ENCODE measurements around the gene OR51E1. TPM values are rescaled to one million over a fixed set of nuclear protein-coding genes. Genes with fewer than 3 reads are reported as not detected.

Gene OR51E1
- polyA plus RNA-seq, 3 donors = not detected

GRCh38 chr11:4611986-4612385 lies 31.8 kb upstream of the OR51E1 start:
- Histone ChIP-seq H3K79me2 (ENCODE audit: insufficient read depth, low read length) (no peaks in the 10 kb centered on the region), H3K9me3 (replicated peaks in 1 of 2; ENCODE audit: control insufficient read depth in 1 of 2, insufficient read depth in 1 of 2, low read length in 2 of 2) (no peaks in the 10 kb centered on the region), H3K4me2 (replicated peaks; ENCODE audit: extremely low read depth, low read length, poor library complexity, severe bottlenecking) (no peak overlapping the region), H2AFZ (ENCODE audit: insufficient read depth, low read depth, low read length, poor library complexity, severe bottlenecking) (no peak overlapping the region), H4K20me1 (ENCODE audit: insufficient read depth, low read length) (no peaks in the 10 kb centered on the region), H3K36me3 (replicated peaks in 1 of 2; ENCODE audit: control insufficient read depth in 1 of 2, insufficient read depth in 2 of 2, low read length in 2 of 2) (no peaks in the 10 kb centered on the region), H3K9ac (ENCODE audit: insufficient read depth, low read length, poor library complexity, severe bottlenecking) (no peak overlapping the region), H3K4me1 (ENCODE audit: control insufficient read depth in 1 of 2, insufficient read depth in 2 of 2, low read length in 2 of 2) (peaks cover 13 to 20% of the 10 kb centered on the region in 2 donors), H3K4me3 (replicated peaks in 1 of 3; ENCODE audit: low read depth in 2 of 3, low read length in 3 of 3) (no peak overlapping the region), H3K27ac (ENCODE audit: low read depth in 1 of 2, low read length in 2 of 2) (no peak overlapping the region), H3K27me3 (ENCODE audit: control insufficient read depth in 2 of 2, insufficient read depth in 2 of 2, low read length in 2 of 2) (no peaks in the 10 kb centered on the region)
- H3K27ac Mint-ChIP-seq = no peak overlapping the region
- TF ChIP-seq CTCF (IDR thresholded peaks at IDR 0.05) = no peak
- no peaks in the 10 kb centered on the region for H3K36me3 Mint-ChIP-seq
- H3K9me3 Mint-ChIP-seq = no peaks in the 10 kb centered on the region
- no CpG with 5 or more reads among the region's 2 CpGs for whole genome bisulfite sequencing (ENCODE audit: insufficient coverage)
- H3K4me1 Mint-ChIP-seq = peaks cover 24% of the 10 kb centered on the region
- peaks cover 1 to 8% (median 5%) of the 10 kb centered on the region in 3 donors for H3K27me3 Mint-ChIP-seq (ENCODE audit: low read depth in 3 of 3)
- no peak overlapping the region for H3K4me3 Mint-ChIP-seq
- intact Hi-C loops (cut with micrococcal nuclease) = no loop called here
- DNase-seq = no peak

- Histone ChIP-seq H3K4me3 (replicated peaks in 1 of 3; ENCODE audit: low read depth in 2 of 3, low read length in 3 of 3) (no peak overlapping the region), H2AFZ (ENCODE audit: insufficient read depth, low read depth, low read length, poor library complexity, severe bottlenecking) (no peak overlapping the region), H3K27me3 (ENCODE audit: control insufficient read depth in 2 of 2, insufficient read depth in 2 of 2, low read length in 2 of 2) (peaks cover 2 to 3% of the 10 kb centered on the region in 2 donors), H3K9ac (ENCODE audit: insufficient read depth, low read length, poor library complexity, severe bottlenecking) (no peak overlapping the region), H3K27ac (ENCODE audit: low read depth in 1 of 2, low read length in 2 of 2) (no peak overlapping the region), H3K4me1 (ENCODE audit: control insufficient read depth in 1 of 2, insufficient read depth in 2 of 2, low read length in 2 of 2) (no peaks in the 10 kb centered on the region), H4K20me1 (ENCODE audit: insufficient read depth, low read length) (no peaks in the 10 kb centered on the region), H3K36me3 (replicated peaks in 1 of 2; ENCODE audit: control insufficient read depth in 1 of 2, insufficient read depth in 2 of 2, low read length in 2 of 2) (no peaks in the 10 kb centered on the region), H3K4me2 (replicated peaks; ENCODE audit: extremely low read depth, low read length, poor library complexity, severe bottlenecking) (no peak overlapping the region), H3K79me2 (ENCODE audit: insufficient read depth, low read length) (no peaks in the 10 kb centered on the region), H3K9me3 (replicated peaks in 1 of 2; ENCODE audit: control insufficient read depth in 1 of 2, insufficient read depth in 1 of 2, low read length in 2 of 2) (no peaks in the 10 kb centered on the region)
- Mint-ChIP-seq H3K27ac (no peak overlapping the region), H3K4me1 (no peaks in the 10 kb centered on the region), H3K27me3 (ENCODE audit: low read depth in 3 of 3) (peaks cover 3 to 8% (median 6%) of the 10 kb centered on the region in 3 donors), H3K9me3 (peaks cover 0 to 2% (median 0%) of the 10 kb centered on the region in 7 donors), H3K4me3 (no peak overlapping the region), H3K36me3 (no peaks in the 10 kb centered on the region)
- intact Hi-C loops (cut with micrococcal nuclease) = no loop called here
- no peak for DNase-seq
- TF ChIP-seq CTCF (IDR thresholded peaks at IDR 0.05) = no peak
Observed at GRCh38 chr11:4615856-4616444, 27.8 kb upstream of the OR51E1 start.

All from CD14-positive monocyte (primary cell).